Nephron (organoid): ENCODE data around the gene PPARD.

Experiments
- H3K27ac Mint-ChIP-seq, 3 experiments: 2 replicates each; pipeline ENCODE4 v1.8.0; 2020; ENCODE audit warnings: mixed read lengths in 3 of 3, mild to moderate bottlenecking in 2 of 3, moderate library complexity in 1 of 3
- H3K27me3 Mint-ChIP-seq: 2 replicates; pipeline ENCODE4 v1.8.0; 2021; ENCODE audit warnings: low read depth, mild to moderate bottlenecking, moderate library complexity, mixed read lengths
- H3K36me3 Mint-ChIP-seq: 2 replicates; pipeline ENCODE4 v1.8.0; 2020; ENCODE audit warnings: low read depth, mixed read lengths
- H3K4me1 Mint-ChIP-seq: 2 replicates; pipeline ENCODE4 v1.8.0; 2020; ENCODE audit warnings: mixed read lengths
- H3K4me3 Mint-ChIP-seq, 3 experiments: 2 replicates each; pipeline ENCODE4 v1.8.0; 2020; ENCODE audit warnings: mild to moderate bottlenecking in 3 of 3, mixed read lengths in 3 of 3, moderate library complexity in 2 of 3
- H3K9me3 Mint-ChIP-seq: 2 replicates; pipeline ENCODE4 v1.8.0; 2020; ENCODE audit warnings: mixed read lengths
- TF ChIP-seq, protein P1 (sequence below), 3 experiments: fragments of 200-600 bp; sonication (generic); IDR thresholded peaks; one replicate each; pipeline ENCODE4 v1.5.0; 2021; ENCODE audit warnings: antibody characterized with exemption in 3 of 3; ENCODE audit not compliant: unreplicated experiment in 3 of 3

PPARD gene

DNA sequence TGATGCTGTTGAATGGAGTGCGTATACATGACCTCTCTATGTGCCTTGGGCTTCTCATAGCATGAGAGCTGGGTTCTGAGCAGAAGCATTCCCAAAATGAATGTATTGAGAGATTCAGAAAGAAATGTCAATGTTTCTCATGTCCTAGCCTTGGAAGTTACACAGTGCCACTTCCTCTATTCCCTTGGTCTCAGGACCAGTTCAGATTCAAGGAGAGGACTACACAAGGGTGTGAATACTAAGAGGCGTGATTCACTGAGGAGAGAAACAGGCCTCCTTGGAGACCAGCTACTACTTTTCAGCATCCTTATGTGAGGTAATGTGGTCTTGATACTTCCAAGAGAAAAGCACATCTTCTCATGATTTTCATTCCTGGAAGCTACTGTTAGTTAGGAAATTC lies 10.4 kb downstream of the PPARD start:
- Mint-ChIP-seq H3K4me3 (no peak overlapping the region), H3K36me3 (peaks cover 73% of the 10 kb centered on the region)
- TF ChIP-seq, protein P1, sequence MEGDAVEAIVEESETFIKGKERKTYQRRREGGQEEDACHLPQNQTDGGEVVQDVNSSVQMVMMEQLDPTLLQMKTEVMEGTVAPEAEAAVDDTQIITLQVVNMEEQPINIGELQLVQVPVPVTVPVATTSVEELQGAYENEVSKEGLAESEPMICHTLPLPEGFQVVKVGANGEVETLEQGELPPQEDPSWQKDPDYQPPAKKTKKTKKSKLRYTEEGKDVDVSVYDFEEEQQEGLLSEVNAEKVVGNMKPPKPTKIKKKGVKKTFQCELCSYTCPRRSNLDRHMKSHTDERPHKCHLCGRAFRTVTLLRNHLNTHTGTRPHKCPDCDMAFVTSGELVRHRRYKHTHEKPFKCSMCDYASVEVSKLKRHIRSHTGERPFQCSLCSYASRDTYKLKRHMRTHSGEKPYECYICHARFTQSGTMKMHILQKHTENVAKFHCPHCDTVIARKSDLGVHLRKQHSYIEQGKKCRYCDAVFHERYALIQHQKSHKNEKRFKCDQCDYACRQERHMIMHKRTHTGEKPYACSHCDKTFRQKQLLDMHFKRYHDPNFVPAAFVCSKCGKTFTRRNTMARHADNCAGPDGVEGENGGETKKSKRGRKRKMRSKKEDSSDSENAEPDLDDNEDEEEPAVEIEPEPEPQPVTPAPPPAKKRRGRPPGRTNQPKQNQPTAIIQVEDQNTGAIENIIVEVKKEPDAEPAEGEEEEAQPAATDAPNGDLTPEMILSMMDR (IDR thresholded peaks at IDR 0.05; ENCODE audit: unreplicated experiment in 3 of 3): no peak

GRCh38 chr6:35354361-35355135 lies 12.2 kb downstream of the PPARD start:
- TF ChIP-seq, protein P1 (IDR thresholded peaks at IDR 0.05; ENCODE audit: unreplicated experiment in 3 of 3): no peak
- H3K4me3 Mint-ChIP-seq: no peak overlapping the region
- H3K36me3 Mint-ChIP-seq: peaks cover 60% of the 10 kb centered on the region
- no peaks in the 10 kb centered on the region for H3K9me3 Mint-ChIP-seq
- peaks cover 26% of the 10 kb centered on the region for H3K4me1 Mint-ChIP-seq
- peak overlapping the region in 1 of 3 experiments; percentile 57 for H3K27ac Mint-ChIP-seq
- no peaks in the 10 kb centered on the region for H3K27me3 Mint-ChIP-seq

More for the DNA sequence above, 10.4 kb downstream of the PPARD start:
- Mint-ChIP-seq H3K9me3 (no peaks in the 10 kb centered on the region), H3K27me3 (no peaks in the 10 kb centered on the region), H3K4me1 (peaks cover 13% of the 10 kb centered on the region), H3K27ac (no peak overlapping the region)

DNA sequence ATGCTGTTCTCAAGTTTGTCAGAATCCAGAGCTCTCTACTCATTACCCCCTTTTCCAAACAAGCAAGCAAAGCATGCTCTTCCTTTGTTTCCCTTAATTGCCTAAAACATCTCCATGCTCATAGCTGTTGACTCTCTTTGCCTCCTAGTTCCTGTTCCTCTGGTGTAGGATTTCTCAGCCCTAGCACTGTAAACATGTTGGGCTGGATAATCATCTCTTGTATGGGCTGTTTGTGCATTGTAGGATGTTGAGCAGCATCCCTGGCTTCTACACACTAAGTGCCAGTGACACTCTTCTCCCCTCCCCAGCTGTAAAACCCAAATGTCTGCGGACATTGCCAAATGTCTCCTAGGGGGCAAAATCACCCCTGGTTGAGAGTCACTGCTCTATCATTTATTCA lies 14.0 kb downstream of the PPARD start:
- H3K4me1 Mint-ChIP-seq: peaks cover 45% of the 10 kb centered on the region
- H3K27ac Mint-ChIP-seq: no peak overlapping the region
- H3K4me3 Mint-ChIP-seq: no peak overlapping the region
- TF ChIP-seq, protein P1 (IDR thresholded peaks at IDR 0.05; ENCODE audit: unreplicated experiment in 3 of 3): no peak
- H3K9me3 Mint-ChIP-seq: no peaks in the 10 kb centered on the region
- no peaks in the 10 kb centered on the region for H3K27me3 Mint-ChIP-seq
- H3K36me3 Mint-ChIP-seq: peaks cover 46% of the 10 kb centered on the region

- Mint-ChIP-seq H3K27me3 (no peaks in the 10 kb centered on the region), H3K27ac (peak overlapping the region in 2 of 3 experiments; percentile 41 to 90), H3K36me3 (peaks cover 34% of the 10 kb centered on the region), H3K4me1 (peaks cover 56% of the 10 kb centered on the region), H3K4me3 (no peak overlapping the region), H3K9me3 (no peaks in the 10 kb centered on the region)
- TF ChIP-seq, protein P1 (IDR thresholded peaks at IDR 0.05; ENCODE audit: unreplicated experiment in 3 of 3): no peak
Observed at GRCh38 chr6:35357677-35358076, 15.3 kb downstream of the PPARD start.

- Mint-ChIP-seq H3K27ac (peak overlapping the region; percentile 41 to 90 (median 45)), H3K9me3 (no peaks in the 10 kb centered on the region), H3K4me1 (peaks cover 61% of the 10 kb centered on the region), H3K36me3 (peaks cover 30% of the 10 kb centered on the region), H3K4me3 (peak overlapping the region in 1 of 3 experiments; percentile 4), H3K27me3 (no peaks in the 10 kb centered on the region)
- TF ChIP-seq, protein P1 (IDR thresholded peaks at IDR 0.05; ENCODE audit: unreplicated experiment in 3 of 3): no peak
Observed at GRCh38 chr6:35358086-35358485, 15.7 kb downstream of the PPARD start.

DNA sequence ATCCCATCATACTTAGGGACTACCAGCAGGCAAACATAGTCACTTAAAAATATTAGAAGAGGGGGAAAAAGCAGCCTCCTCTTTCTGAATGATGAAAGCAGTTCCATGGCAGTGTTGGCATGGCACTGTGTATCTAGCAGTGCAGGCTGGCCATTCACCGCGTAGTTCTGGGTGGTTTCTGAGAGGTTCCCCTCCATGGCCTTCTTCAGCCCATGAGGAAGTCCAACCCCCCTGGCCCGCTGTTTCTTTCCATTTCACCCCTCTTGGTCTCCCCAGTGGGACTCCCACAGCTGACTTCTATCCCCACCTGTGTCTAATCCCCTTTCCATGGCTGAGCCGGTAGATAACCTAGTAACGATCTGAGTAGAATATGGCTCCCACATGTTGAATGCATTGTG lies 17.0 kb downstream of the PPARD start:
- peak overlapping the region; percentile 62 to 90 (median 89) for H3K27ac Mint-ChIP-seq
- no peaks in the 10 kb centered on the region for H3K9me3 Mint-ChIP-seq
- H3K27me3 Mint-ChIP-seq: no peaks in the 10 kb centered on the region
- H3K4me3 Mint-ChIP-seq: no peak overlapping the region
- peaks cover 70% of the 10 kb centered on the region for H3K4me1 Mint-ChIP-seq
- H3K36me3 Mint-ChIP-seq: peaks cover 23% of the 10 kb centered on the region
- TF ChIP-seq, protein P1 (IDR thresholded peaks at IDR 0.05; ENCODE audit: unreplicated experiment in 3 of 3): no peak
